Measurements from ENCODE around the gene RAB19. TPM values are rescaled to one million over a fixed set of nuclear protein-coding genes. Genes with fewer than 3 reads are reported as not detected.
"Not testable (repeated sequence)": the region's sequence is repeated elsewhere in the genome, so short reads cannot be mapped to it uniquely, and the experiment has no call there.

Gene RAB19
- total RNA-seq, 1 experiment from 2014 or later, result not detected

DNA sequence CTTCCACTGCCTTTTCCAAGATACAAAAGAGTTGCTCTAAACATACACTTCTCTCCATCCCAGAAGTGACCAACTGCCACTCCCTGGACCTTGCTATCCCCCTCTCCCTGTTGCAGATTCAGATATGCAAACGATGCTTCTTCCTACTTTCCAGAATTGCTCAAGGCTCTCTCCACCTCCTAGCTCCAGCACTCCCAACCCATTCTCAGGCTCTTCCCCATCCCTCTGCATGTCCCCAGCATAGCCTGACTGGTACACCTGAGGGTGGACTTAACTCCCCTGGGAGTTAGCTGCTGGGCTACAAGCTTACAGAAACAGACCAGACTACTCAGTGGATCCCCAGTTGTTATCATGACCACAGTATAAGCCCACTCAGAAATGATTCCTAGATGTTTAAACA is 47.9 kb downstream of the RAB19 start:
- DNase-seq (ENCODE audit: extremely low read depth, low read depth), result no peak

DNA sequence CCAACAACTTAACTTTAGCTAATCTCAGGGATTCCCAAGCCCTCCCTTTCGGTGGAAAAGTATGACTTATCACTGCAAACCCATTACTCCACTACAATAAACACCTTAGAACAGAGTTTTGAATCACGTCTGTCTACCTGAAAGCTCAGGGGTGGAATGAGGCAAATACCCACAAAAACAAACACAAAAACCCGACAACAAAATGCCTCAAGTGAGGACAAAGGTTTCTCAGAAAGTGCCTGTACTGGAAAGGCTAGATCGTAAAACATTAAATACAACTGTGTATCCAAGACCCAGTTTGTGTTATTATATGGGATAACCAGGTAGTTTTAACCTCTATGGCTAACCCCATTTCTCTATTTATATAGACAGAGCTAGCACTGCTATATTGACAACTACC is 49.4 kb downstream of the RAB19 start:
- DNase-seq (ENCODE audit: extremely low read depth, low read depth), result no peak

DNA sequence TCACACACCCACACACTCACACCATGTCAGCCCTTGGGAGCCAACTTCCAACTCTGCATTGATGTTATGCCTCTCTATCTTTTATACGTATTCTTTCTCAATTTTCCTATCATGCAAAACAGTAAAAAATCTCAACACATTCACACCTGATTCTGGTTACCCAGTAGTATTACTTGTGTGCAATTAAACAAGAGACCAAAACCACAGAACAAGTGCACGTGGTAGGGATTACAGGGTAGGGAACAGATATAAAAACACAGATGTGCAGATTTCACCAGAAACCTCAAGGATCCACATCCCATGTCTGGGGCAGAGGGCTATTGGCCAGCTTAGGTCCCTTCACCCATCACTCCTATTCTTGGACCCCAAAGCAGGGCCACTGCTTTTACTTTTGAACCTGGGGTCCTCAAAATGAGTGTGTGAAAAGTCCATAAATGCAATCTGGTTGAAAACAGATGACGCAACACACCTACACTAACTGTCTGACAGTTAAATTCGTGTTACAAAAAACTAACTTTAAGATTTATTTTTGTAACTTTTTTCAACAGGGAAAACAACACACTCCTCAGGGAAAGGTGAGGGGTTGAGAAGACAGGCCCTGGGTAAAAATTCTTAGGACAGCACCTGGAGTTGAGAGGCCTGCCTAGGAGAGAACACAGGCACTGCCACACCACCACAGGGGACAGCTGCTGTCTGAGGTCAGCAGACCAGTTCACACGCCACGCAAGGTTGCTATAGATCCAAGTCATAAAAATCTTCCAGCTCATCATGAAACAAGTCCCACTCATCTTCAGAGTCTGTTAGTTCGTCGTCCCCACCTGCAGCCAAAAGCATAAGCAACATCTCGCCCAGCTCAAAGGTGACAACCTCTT is 50.2 kb downstream of the RAB19 start:
- not testable (repeated sequence) for DNase-seq (ENCODE audit: extremely low read depth, low read depth)

DNA sequence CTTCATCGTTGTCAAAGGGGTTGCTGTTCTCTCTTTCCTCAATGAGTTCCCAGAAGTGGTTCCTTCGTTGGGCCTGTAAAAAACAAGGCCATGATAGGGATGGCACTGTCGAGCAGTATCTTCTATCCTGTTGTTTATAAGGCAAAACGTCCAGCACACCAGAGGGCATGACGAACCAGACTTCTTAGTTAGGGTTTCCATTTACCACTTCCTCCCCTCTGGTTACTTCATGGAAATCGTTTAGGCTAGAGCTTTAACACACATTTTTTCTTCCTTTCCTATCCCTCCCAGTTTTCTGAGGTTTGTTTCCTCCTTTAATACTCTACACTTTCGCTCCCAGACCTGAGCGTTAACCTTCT is 50.8 kb downstream of the RAB19 start:
- no peak for DNase-seq (ENCODE audit: extremely low read depth, low read depth)

DNA sequence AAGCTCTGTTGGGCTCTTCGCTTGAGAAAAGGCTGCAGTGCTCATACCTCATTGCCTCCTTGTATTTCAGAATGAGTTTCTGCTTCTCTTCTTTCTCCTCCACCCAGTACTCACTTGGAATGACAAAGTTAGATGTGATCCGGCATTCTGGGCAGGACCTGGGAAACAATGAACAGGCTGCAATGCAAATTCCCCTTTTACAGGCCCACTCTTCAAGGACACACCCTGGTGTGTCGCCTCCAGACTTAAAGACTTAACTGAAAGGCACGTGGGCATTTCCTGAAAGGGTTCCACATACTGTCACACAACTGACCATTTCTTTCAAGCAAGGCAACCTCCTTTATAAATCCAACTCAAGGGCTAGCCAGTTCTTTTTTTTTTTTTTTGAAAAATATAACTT is 51.9 kb downstream of the RAB19 start:
- DNase-seq (ENCODE audit: extremely low read depth, low read depth), result no peak

DNA sequence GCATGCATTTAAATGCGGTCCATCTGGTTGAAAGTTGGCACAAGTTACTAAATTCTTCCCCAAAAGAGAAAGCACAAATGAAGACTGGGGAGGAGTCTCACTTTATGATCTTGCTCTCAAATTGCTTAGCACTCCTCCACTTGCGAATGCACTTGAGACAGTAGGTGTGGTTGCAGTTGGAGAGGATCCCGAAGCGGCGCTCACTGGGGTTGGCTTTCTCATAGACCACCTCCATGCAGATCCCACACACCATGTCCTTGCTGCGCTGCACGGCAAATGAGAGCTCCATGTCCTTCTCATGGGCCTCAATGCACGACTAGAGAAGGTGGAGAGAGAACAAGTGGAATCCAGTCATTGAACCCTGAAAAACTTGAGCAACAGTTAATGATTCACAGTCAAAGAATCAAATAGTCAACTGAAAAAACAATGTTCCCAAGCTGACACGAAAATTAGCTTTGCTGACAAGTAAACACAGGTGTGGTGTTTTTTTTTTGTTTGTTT is 52.7 kb downstream of the RAB19 start:
- DNase-seq (ENCODE audit: extremely low read depth, low read depth), result no peak

DNA sequence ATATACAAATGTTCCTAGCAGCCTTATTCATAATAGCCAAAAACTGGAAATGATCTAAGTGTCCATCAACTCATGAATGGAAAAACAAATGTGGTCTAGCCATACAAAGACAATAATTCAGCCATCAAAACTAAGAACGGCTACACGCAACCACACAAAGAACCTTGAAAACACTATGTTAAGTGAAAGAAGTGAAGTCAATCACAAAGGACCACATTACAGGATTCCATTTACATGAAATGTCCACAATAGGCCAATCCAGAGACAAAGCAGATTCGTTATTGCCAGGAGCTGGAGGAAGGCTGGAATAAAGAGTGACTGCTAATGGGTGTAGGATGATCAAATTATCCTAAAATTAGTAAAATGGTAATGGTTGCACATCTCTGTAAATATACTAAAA is 54.3 kb downstream of the RAB19 start:
- no peak for DNase-seq (ENCODE audit: extremely low read depth, low read depth)

DNA sequence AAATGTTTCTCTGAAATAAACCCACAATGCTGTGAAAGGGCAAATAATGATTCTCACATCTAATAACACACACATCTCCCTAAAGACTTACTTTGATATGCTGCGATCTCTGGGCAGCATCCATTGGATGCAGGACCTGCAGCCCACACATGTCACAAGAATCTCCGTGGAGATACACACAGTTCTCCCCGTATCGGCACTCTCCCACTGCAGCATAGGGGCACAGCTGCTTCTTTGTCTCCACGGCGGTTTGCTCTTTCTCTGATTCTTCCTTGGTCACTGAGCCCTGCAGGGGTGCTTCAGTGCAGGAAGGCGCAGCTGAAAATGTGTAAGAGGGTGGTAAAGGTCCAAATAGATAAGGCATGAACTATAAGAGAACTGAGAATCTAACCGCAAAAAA is 55.1 kb downstream of the RAB19 start:
- DNase-seq (ENCODE audit: extremely low read depth, low read depth), result no peak

DNA sequence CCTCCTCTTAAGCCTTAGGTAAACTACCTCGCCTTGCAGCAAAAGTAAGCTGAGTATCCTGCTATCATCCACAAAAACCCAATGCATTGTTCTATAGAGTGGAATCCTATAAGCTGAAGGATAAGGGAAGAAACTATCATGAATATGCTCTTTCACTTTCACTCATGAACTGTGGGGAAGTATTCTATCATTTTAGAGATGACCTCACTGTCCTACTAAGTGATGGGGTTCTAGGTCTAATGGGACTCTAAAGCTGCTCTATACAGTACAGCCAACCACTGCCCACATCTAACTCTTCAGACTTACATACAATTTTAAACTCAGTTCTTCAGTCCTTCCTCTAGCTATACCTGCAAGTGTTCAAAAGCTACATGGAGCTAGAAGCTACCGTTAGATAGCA is 59.3 kb downstream of the RAB19 start:
- DNase-seq (ENCODE audit: extremely low read depth, low read depth), result no peak

DNA sequence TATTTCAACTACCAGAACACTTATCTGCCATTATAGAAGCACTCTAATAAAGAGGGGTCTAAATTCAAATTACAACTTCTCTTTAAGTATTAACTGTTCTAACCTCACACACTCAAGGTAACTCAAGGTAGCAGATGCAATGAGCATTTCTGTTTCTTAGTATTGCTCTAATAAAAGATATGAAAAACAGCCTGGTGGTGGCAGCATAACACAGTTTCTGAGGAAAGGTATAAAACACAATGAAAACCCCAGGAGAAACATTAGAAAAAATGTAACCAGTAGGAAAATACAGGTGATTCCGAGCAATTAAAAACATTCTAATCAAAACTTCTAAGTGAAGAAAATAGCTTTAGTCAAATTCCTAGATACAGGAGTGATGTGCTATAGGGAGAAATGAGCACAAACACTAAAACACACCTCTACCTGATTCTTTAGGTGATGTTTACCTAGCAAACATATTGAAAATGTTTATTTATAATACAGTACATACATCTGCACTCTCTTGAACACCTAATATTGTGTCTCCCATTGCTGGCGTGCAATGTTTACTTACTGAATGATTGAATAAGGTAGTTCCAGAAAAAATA is 72.0 kb downstream of the RAB19 start:
- peak; percentile 50 for DNase-seq (ENCODE audit: extremely low read depth, low read depth)

DNA sequence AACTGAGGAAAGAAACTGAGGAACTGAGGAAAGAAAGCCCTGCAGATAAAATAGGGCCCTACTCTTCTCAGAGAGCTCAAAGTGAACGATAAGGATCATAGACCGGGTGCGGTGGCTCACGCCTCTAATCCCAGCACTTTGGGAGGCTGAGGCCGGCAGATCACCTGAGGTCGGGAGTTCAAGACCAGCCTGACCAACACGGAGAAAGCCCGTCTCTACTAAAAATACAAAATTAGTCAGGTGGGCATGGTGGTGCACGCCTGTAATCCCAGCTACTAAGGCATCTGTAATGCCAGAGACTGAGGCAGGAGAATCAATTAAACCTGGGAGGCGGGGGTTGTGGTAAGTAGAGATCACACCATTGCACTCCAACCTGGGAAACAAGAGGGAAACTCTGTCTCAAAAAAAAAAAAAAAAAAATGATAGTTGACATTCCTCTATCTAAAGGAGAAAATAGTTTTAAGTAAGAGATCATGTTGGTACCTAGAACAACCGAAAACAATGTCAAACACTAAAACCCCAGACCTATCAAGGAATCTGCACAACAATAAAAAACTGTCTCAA is 72.9 kb downstream of the RAB19 start:
- no peak for DNase-seq (ENCODE audit: extremely low read depth, low read depth)

Small RNA genes lying within 50 kb of the gene (small RNA-seq; reads per million reads assigned to genes)
- gene RNA5SP247 (0 reads per million in 2 experiments), gene RNA5SP248 (16.0 to 246 reads per million in 2 experiments)

Other genes with a start within 250 kb of the RAB19 start
- 8.8 and 11.0 TPM in 2 replicates for gene KDM7A, start 227.1 kb upstream of the RAB19 start, total RNA-seq (2014; rRNA removed; shearing (Covaris generic))
- gene SLC37A3, start 5.5 kb upstream of the RAB19 start, total RNA-seq (2014; rRNA removed; shearing (Covaris generic)), result 30.0 and 34.4 TPM in 2 replicates
- 54.2 and 62.6 TPM in 2 replicates for gene MKRN1, start 75.4 kb downstream of the RAB19 start, total RNA-seq (2014; rRNA removed; shearing (Covaris generic))
- gene DENND2A, start 236.8 kb downstream of the RAB19 start, total RNA-seq (2014; rRNA removed; shearing (Covaris generic)), result 0.02 and 0.09 TPM in 2 replicates

Data from NCI-H460 (cell line).